Hepatic stellate cell (primary cell): ENCODE measurements around the gene VSTM4.

Experiments used
- DNase-seq: peaks from one replicate; pipeline ENCODE4 v3.0.0; 2011; ENCODE audit warnings: low spot score

VSTM4 gene

DNA sequence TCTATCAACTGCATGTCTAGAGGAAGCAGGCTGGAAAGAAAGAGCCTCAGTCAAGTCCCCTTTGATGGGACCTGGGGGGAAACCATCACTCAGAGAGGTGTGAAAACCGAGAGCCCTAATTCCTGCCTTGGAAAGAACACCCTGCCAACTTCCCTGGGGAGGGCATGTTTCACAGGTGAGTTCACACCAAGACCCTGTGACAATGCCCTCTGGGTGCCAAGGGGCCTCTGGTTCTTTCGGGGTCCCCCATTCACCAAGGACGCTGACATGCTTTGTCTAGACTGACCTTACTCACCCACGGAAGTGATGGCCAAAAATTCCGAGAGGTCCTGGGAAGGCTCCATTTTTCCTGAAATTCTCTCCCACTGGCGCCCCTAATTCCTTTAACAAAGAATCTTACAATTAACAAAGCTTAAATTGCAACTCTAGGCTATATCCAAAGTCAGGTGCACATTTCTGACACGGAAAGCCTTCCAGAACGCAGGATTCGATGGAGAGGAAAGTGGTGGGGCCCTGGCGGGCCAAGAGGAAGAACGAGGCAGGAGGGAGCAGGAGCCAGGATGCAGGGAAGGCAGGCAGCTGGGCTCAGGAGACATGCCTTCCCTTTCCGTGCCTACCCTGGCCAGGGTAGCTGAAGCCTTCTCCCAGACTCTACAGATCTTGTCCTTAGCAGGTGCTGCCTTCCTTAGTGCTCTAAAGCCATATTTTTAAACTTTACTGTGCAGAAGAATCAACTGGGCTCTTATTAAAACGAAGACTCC lies 23.7 kb downstream of the VSTM4 start:
- no peak for DNase-seq

DNA sequence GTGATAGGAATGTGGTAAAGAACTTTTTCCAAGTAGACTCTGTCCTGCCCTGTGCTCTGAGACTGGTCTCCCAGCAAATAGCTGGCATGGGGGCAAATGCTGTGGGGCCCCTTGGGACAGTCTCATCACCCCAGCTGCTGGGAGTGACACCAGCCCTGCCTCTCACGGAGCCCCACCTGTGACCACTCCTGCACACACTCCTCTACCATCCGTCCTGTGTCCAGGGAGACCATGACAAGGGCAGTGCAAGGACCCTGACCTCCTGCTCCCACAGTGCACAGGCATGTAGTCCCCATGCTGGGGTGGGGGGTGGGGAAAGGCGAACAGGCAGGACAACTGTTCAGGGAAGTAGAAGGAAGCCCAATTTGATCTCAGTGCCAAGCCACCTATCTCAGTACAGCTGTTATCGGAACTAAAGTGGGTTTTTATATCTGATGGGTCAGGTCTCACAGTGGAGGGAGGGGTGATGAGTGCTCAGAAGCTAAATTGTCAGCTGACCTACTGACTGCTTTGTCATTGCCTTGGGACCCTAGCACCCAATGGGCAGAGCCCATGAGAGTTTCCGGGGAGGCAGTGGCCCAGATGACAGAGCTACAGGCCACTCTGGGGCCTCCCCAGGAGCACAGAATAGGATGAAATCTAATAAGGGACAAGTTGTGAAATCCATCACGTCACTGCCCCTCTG lies 24.5 kb downstream of the VSTM4 start:
- no peak for DNase-seq

DNA sequence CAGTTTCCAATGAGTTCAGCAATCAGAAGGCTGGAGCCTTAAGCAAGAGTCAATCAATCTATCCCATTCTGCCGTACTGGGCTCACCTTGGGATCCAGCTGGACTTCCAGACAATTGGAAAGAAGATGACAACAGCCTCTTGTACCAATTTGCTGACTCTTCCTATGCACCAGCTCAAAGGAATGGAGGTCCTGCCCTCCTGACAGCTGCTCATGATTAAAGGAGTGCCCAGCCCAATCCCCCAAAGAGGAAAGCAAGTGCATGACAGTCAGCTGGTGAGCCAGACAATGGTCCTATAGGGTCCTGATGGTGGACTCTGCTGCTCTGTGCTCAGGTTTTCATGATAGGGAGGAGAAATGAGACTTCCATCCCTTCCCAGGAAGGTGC lies 25.1 kb downstream of the VSTM4 start:
- DNase-seq, result no peak

DNA sequence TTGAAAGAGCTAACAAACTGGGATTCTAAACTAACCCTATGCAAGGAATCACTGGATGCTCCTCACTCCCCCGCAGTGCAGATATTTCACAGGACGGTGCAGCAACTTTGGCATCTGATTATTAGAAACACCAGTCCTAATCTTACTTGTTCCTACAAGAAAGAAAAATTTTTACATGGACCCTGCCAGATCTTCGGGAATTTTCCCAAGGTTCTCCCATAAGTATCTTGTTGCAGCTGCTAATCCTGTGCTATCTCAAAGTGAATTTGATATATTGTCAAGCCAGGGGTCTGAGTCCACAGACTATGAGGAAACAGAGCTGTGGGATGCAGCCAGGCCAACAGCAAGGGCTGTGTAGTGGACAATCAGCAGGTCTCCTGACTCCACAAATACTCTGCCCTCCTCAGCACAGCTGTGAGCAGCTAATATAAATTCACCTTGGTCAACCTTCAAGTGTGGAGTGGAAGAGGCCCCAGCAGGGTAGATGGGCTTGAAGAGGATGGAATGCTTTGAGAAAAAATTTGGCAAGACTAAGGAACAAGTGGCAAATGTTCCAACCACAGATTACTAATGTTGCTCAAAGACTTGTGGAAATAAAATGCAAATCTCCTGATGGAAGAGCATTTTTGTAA lies 25.6 kb downstream of the VSTM4 start:
- no peak for DNase-seq

DNA sequence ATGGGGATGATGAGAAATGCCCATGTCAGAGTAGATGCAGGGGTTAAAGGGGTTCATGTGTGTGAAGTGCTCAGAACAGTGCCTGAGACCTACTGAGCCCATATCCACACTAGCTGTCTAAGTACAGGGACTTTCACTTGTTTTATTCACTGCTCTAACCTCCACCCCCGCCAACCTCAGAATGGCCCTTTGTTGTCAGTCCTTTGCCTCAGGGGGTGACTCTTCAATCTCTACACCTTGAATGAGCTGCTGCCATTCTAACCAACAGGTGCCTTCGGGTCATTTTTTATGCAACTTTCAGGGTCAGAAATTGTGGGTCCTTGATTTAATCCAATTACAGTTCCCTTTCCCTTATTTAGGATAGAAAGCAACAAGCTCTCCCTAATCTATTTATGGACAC lies 26.2 kb downstream of the VSTM4 start:
- no peak for DNase-seq

DNA sequence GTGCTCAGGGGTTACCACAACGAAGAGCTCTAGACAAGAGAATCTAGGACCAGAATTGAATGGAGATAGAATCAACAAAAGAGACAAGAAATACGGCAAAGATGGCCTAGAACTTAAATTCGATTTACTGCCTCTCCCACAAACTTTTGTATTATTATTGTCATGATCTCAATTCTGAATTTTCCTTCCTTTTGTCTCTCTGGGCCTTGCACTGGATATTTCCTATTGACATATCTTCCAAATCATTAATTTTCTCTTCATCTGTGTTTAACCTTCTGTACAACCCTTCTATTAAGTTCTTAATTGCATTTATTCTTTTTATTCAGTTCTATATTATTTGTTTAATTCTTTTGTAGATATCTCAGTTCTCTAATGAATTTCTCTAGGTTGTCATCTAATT lies 28.4 kb downstream of the VSTM4 start:
- no peak for DNase-seq

DNA sequence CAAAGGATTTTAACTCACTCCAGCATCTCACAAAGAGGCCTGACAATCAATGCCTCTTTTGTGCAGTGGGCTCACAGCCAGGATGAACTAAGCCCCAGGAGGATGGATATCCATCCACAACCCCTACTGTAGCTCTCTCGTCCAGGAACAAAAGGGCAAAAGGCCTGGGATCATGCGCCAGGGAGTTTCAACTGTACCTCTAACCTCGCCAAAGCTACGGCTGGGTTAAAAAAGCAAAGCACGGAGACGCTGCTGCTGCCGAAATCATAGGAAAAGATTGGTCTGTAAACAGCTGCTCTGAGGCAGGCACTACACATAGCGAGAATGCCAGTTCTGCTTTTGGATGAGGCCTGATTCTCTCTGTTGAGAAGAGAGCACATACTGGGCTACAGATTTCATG lies 32.1 kb downstream of the VSTM4 start:
- no peak for DNase-seq

DNA sequence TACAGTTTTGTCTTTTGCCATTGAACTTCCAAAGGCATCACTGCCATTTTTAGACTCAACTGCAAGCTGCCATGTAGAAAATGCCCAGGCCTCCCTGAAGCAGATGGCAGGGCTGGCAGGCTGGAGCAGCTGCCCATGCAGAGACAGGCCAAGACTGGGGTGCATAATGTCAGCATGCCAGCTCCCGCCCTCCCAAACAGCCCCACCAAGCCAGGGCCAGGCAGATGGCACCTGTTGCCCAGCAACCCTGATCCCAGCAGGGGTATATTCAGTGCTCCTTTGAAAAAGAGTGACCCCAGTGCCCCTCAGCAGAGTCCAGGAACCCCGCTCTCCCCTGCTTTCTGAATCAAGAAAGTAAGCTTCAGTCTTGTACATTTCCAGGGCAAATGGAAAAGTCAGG lies 32.6 kb downstream of the VSTM4 start:
- DNase-seq, result no peak

DNA sequence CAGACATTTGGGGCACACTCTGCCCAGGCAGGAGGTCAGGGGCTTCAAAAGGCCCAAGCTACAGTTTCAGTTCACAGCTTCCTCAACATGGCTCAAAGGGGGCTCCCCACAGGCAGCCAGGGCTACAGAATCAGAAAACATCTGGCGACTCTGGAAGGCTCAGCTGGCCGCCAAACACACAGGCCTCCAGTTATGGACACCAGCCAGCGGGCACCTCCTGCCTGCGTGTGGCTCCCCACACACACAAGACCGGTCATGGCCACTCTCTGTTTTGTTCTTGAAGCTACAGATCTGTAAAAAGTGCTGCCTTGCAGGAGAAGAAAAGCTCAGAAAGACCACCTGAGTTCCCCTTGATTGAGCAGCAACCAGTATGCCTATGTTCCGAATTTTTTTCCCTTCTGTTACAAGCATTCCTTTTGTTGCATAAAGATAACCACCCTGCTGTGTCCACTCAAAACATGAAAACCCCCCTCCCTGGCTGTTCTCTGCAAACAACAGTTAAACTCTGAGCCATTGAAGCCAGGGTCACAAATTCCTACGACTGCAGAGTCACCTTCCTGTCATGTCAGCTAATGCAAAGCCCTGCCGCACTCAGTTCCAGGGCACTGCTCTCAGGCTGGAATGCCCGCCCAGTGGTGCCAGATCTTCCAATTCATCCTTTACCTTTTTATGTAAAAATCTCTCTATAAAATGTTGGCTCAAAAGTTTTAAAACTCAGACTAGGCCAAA lies 33.6 kb downstream of the VSTM4 start:
- no peak for DNase-seq

DNA sequence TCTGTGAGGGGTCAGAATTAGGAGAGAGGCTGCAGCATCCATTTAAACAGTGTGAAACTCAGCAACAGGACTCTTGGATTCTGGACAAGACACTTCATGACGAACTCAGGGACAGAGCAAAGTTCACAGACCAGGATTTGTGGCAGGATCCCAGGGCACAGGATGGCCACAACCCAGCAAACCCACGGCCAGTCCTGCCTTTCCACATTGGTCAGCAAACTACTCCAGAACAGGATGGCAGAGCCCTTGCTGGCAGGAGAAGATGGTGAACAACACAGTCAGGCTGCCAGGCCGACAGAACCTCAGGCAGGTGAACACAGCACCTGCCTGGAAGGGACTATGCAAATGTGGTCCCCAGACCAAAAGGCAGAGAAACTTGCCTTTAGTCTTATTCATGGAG lies 34.4 kb downstream of the VSTM4 start:
- no peak for DNase-seq

DNA sequence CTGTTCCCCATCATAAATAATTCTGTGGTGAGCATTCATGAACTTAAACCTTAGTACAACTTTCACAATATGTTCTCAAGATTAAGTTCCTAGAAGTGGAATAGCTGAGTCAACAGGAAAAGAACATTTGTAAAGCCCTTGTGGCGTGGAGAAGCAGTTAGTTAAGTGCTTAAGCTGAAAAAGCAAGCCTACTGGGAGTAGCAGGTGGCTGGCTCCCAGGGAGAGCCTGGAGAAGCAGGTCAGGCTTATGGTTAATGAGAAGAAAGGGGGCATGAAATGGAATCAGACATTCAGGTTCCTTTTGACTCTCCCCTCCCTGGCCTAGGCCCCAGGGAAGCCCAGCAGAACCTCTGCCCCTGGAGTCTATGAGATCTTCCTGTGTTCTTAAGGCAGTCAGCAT lies 35.3 kb downstream of the VSTM4 start:
- no peak for DNase-seq

DNA sequence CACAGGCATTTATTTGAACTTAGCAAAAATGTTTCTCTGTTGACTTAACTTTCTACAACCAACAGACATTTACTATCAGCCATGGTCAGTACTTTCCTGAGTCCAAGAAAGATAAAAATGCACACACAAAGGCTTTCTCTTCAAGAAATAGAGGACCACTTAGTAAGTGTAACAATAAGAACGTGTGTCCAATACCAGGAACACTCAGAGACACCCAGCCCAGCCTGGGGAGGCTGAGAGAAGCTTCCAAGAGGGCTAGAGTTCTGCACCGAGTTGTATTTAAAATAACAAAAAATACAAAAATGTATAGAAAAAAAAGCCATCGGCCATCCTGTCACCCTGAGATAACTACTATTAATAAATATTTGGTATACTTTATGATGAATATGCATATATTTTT lies 35.8 kb downstream of the VSTM4 start:
- no peak for DNase-seq

DNA sequence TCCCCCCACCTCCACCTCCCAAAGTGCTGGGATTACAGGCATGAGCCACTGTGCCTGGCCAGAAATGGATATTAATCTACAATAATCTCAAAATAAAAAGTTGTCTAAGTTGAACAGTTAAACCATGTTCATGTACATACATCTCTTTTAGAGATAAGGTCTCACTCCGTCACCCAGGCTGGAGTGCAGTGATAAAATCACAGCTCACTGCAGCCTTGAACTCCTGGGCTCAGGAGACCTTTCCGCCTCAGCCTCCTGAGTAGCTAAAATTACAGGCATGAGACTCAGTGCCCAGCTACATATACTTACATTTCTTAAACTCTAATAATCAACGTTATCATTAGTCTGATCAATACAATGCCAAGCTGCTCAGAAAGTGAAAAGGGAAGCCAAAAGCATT lies 36.2 kb downstream of the VSTM4 start:
- no peak for DNase-seq

DNA sequence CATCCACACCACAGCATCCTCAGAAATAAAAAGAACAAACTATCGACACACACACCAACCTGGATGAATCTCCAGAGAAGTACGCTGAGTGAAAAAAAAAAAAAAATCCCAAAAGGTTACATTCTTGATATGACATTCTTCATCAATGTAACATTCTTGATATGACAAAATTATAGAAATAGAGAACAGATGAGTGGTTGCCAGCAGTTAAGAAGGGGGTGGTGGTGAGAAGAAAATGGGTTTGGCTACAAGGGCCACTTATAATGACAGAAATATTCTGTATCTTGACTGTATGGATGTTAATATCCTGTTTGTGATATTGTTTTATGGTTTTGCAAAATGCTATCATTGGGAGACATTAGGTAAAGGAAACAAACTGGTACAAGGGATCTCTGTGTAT lies 36.9 kb downstream of the VSTM4 start:
- no peak for DNase-seq

DNA sequence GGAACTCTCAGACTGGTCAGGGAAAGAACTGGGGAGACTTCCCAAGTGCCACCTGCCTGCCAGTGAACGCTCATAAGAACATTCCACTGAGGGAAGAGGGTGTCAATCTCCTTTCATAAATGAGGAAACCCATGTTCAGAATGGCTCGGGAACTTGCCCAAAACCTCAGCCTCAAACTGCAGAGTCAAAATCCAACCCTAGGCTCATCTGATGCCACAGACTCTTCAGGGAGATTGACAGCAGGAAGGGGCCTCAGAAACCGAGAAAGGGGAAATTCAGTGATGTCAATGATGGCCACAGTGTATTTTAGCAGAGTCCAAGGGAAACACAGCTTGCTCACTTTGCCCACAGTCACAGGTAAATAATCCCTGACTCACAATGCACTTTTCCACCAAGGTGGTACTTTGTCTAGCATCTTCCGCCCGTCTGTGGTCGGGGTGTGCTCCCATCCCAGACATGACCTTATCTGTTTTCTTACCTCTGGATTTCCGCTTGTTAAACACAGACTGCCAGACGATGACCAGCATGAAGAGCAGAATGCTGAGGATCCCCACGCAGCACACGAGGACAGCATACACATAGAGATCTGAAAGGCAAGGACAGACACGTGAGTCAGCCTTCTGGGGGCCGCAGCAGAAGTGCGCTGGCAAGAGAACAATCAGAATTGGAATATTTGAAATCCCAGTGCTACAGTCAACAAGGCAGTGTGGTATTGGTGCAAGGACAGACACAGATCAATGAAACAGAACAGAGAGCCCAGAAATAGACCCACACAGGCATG lies 38.4 kb downstream of the VSTM4 start:
- no peak for DNase-seq

DNA sequence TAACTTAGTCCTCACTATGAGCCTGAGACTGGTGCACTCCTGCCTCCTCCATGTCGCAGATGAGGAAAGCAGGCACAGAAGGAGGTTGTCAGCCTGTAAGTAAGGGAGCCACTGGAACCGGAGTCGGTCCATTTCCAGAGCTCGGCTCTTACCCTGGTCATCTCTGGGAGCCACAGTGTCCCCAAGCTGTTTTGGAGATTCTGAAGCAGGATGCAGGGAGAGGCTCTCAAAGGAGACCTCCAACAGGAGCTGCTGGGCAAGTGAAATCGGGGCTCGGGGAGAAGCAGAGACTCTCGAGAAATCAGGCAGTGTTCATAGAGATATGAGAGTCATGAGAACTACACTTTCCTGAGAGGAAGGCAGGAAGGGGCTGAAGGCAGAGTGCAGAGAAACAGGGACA lies 39.0 kb downstream of the VSTM4 start:
- no peak for DNase-seq

DNA sequence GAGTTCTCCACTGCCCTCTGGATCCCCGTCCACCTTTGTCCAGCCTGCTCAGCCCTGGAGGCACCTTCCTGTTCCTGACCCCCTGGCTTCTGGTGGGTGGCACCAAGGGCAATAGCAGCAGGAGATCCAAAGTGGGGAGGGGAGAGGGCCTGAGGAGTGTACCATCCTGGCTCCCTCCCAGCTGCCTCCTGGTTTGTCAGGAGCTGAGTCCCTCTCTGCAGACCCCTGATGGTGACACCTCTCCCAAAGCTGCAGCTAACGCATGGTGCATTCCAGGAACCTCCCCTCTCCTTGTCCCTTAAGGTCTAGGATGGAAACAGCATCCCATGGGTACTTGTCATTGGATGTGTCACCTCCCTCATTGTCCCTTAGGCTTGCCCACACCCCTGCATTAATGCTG lies 39.6 kb downstream of the VSTM4 start:
- DNase-seq, result no peak

DNA sequence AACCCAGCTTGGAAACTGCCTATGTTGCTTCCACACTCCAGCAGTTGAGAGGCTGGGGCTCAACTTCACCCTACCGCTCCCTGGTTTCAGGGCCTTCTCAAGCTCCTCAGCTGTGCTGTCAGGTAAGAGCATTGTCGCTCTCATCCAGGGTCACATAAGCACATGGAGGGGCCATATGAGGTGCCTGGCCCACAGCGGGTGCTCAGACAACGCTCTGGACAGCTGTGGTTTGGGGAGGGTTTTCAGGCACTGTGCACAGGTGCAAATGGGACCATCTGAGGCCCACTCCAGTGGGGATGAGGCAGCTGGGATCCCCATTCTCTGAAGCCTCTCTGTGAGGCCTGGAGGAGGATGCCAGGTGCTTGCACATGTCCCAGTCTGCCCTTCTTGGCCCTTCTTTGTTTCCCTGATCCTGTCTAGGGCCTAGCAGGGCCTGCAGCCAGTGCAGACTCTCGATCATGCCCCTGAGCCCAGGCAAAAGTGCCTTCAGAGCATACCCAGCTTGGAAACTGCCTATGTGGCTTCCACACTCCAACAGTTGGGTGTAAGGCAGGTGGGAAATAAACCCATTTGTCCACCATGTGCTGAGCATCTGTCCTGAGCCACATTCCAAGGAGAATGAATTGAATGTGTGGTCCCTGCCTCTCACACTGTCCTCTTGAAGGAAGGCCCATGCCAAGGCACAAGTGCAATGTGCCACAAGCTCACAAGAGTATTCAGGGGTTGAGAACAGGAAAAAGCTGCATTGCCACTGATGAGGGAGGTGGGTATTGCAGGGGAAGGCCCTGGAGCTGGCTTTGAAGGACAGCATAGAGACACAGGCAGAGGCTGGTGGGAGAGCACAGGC lies 40.3 kb downstream of the VSTM4 start:
- DNase-seq, result no peak

DNA sequence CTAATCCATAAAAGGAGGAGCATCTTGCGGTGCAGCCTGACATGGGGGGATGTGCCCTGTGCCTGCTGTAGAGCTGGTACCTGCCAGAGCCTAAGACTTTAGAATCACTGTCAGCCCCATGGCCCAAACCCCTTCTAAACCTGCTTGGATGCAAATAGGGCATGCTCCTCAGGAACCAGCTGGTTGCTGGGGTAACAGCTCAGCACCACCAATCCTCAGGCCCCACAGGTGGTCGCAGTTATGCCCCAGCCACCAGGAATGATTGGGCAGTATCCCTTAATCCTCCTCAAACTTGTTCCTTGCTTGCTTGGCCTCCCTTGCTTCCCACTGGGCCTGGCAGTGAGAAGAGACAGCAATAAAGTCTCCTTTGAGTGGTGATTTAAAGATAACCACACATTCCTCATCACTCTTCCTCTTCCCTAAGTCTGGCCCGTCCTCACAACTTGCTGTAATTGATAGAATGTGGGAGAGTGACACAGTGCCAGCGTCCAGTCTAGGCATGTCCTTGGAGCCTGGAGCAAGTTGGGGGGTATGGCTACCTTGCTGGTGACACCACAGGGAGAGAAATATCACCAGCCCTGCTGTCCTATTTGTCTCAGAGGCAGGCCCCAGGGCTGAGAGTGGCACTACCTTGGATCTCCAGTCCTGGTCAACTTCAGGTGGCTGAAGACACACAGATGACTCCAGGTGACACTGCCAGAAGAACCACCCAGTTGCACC lies 43.0 kb downstream of the VSTM4 start:
- DNase-seq, result no peak

DNA sequence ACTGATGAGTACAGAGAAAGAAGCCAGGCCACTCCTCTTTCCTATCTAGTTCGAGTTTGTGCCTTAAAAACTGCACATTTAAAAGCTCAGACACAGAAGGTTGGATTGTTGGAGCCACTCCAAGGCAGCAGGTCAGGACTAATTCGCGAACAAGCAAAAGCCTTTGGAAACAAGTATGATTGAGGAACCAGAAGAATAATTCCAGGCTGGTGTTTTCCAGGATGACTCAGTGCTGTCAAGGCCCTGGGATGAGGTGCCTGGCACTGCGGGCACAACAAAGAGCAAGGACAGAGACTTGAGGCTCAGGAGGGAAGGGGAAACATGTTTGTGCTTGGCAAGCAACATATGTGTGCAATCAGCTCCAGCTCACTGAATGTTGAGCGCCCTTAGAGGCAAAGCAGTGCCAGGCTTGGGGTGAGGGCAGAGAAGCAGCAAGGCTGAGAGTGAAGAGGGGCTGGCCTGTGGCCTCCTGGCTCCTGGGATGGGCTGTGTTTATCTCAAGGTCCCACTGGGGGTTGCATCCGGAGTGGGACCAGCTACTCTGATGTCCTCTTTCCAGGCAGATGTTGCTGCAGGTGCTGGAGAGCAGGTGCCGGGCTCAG lies 44.1 kb downstream of the VSTM4 start:
- no peak for DNase-seq
